GM12874 (cell line): ENCODE results near the gene ATF7.

Experiments
- TF ChIP-seq, protein P1 (sequence below): IDR thresholded peaks from 2 replicates; pipeline ENCODE4 v1.5.1; 2011; ENCODE audit warnings: low read depth, mild to moderate bottlenecking, control low read depth, low read length, moderate library complexity; ENCODE audit not compliant: insufficient read depth

Gene ATF7

DNA sequence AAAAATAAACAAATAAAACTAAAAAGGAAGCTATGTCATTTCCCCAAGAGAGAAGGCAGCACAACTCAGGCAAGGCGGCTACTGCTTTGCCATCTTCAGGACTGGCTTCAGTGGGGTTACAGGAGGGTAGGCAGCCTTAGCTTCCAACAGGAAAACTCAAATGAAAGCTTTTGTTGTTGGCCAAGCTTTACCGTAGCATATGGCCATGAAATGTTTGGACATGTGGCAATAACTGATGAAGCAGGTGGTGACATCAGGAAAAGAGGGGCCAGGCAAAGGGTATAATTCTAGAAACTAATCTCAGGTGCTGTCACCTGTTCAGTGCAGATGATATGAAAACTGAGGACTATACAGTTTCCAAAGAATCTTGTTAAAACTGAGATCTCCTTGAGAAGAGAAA is 96.1 kb downstream of the ATF7 start:
- TF ChIP-seq, protein P1, sequence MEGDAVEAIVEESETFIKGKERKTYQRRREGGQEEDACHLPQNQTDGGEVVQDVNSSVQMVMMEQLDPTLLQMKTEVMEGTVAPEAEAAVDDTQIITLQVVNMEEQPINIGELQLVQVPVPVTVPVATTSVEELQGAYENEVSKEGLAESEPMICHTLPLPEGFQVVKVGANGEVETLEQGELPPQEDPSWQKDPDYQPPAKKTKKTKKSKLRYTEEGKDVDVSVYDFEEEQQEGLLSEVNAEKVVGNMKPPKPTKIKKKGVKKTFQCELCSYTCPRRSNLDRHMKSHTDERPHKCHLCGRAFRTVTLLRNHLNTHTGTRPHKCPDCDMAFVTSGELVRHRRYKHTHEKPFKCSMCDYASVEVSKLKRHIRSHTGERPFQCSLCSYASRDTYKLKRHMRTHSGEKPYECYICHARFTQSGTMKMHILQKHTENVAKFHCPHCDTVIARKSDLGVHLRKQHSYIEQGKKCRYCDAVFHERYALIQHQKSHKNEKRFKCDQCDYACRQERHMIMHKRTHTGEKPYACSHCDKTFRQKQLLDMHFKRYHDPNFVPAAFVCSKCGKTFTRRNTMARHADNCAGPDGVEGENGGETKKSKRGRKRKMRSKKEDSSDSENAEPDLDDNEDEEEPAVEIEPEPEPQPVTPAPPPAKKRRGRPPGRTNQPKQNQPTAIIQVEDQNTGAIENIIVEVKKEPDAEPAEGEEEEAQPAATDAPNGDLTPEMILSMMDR = no peak

DNA sequence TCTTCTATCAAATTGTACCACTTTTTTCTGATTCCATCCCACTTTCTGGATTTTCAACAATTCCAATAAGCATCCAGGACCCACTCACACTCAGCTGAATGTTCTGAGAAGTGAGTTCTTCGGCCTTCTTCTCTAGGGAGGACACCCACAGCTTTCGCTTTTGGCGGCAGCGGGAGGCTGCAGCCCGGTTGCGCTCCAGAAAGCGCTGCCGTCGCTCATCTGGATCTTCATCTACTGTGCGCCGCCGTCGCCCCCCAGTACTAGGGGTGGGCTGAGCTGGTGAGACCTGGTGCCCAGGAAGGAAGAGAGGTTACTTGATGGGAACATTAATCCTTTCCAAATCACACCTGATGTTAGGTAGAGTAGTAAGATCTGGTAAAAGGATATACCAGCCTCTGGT is 101.7 kb downstream of the ATF7 start:
- TF ChIP-seq, protein P1 = no peak

DNA sequence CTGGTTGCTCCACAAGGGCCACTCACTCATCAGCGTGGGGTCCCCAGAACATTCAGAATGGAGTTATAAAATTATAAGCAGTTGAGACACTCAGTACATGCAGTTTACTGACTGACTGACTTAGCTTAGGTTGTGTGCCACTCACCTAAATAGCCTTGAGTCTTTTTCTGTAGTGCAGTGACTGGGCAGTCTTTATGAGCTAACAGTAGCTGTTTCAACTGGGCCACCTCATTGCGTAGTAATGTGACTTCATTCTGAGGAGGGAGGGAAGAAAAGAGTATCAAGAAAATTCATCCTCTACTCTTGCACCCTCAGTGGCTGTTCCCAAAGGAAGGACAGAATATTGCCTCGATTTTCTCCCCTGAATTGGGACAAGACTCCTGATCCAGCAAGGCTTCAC is 103.1 kb downstream of the ATF7 start:
- TF ChIP-seq, protein P1 = no peak

DNA sequence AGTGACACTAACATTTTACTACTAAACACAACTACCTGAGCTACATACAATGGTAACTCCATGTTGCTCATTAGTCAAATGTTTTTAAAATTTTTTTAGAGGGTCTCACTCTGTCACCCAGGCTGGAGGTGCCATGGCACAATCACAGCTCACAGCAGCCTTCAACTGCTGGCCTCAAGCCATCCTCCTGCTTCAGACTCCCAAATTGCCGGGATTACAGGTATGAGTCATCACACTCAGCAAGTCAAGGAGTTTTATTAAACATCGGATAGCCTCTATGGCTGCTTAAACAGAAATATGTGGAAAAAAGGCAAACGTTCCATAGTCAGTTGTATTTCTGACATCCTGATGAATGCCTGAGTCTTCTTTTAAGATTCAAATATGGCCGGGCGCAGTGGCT is 107.8 kb downstream of the ATF7 start:
- TF ChIP-seq, protein P1 = no peak

DNA sequence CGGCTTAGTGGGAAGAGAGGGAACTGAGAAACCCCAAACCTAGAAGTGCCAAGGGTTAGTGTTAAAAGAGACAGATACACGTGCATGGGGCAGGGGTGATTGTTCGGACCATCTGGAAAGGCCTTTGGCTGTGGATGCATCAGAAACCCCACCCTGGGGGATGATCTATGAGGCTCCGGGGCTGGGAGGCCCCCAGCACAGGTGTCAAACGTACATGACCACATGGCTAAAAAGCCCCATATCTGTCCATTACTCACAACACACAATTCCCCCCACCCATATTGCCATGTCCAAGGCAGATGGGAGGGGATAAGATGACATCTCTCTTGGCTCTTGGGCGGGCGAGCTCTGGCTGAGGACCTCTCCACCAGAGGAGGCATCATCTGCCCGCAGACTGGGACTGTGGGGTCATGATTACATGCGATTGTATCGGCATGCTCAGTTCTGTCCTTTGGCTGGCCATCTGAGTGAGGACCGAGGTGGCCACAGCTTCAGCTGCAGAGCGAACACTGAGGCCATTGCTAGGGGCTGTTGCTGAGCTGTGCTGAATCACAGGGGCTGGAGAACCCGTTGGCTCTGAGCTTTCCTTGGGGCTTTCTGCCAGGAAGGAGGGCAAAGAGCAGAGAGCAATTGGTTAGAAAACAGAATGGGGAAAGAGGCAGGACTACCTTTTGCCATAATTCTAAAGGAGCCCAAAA is 109.3 kb downstream of the ATF7 start:
- TF ChIP-seq, protein P1 = no peak

DNA sequence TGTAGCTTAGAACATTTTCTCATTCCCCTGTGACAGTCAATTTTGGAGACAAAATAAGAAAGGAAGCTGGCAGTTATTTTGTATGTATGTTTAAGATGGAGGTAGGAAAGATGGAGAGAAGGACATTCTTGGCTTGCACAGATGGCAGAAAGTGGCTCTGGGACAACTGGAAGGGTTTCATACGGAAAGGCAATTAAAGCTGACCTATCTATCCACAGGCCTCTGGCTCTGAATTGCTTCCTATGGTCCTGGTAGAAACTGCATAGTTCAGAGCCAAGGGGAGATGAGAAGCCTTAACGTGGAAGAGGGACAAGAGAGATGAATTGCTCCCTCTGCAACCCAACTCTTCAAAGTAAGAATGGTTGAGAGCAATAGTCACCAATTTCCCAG is 110.9 kb downstream of the ATF7 start:
- TF ChIP-seq, protein P1 = no peak

DNA sequence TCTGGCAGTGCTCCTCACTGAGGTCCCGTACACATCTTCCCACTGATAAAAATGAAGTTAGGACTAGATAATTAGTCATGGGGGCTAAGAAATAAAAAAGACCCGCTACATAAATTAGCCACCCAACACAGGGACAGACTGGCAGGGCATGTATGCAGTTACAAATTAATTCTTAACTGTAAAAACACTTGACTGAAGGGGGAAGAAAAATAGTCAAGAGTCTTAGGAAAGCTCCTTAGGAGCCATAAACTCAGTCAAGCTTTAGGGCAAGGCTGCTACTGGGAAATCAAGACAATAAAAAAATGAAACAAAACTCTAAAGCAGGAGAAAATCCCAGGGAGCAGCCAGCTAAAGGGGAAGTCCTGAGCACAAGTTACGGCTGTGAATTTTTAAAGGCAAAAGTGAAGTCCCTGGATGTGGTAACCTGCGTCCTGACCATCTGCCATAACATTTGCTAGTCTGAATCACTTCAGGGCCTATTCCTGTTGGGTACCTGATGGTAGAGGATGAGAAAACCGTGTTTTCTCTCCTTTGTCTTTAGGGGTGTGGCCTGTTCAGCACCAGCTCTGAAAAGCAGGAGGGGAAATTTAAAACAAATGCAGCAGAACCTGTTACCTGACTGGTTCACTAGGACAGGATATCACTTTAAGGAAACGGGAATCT is 111.4 kb downstream of the ATF7 start:
- TF ChIP-seq, protein P1 = no peak
